Measurements from ENCODE around the gene RPS6KA4.

Gene RPS6KA4

GRCh38 chr11:64419257-64419790 lies 60.4 kb downstream of the RPS6KA4 start:
- DNase-seq (ENCODE audit: low spot score): no peak

DNA sequence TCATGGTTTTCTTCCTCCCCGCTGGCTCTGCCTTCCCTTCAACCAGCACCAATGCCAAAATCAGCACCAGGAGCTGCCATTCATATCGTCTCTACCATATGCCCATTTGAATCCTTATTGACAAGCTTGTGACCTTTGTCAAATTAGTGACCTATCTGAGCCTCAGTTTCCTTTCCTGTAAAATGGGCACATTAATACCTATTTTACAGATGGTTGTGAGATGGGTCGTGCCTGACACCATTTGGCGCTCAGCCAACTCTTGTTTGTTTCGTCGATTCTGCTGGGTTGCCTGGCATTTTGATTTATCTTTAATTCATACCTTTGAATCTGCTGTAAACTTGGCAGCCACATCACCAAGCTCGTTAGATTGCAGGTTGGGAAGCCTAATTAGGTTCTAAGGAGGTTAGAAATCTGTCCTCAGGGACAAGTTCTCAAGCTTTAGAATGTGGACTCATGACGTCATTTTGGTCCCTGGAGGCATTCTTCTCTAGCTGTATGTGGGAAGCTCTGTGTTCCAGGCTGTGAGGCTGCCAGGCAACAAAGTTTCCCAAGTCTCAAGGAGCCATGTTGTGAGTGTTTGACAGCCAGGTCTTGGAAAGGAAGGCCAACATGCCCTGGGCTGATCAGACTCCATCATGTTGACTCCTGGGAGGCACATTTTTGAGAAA lies 61.0 kb downstream of the RPS6KA4 start:
- DNase-seq (ENCODE audit: low spot score): no peak

Small RNA genes lying within 50 kb of the gene (small RNA-seq; reads per million reads assigned to genes)
- gene MIR1237 (0 to 0.04 reads per million in 2 experiments), gene MIR7155 (0 reads per million in 2 experiments)
